Jurkat, Clone E6-1 (cell line): Measurements from ENCODE around the gene BMP2.

Source experiments
- DNase-seq: peaks from one replicate; pipeline ENCODE4 v3.0.0-alpha.2; 2011; ENCODE audit warnings: low read depth, low spot score
- H3K4me3 ChIP-seq: 2 replicates; pipeline ENCODE4 v1.5.1; 2011; ENCODE audit warnings: mild to moderate bottlenecking, low read length, control low read depth, moderate library complexity

BMP2 gene

DNA sequence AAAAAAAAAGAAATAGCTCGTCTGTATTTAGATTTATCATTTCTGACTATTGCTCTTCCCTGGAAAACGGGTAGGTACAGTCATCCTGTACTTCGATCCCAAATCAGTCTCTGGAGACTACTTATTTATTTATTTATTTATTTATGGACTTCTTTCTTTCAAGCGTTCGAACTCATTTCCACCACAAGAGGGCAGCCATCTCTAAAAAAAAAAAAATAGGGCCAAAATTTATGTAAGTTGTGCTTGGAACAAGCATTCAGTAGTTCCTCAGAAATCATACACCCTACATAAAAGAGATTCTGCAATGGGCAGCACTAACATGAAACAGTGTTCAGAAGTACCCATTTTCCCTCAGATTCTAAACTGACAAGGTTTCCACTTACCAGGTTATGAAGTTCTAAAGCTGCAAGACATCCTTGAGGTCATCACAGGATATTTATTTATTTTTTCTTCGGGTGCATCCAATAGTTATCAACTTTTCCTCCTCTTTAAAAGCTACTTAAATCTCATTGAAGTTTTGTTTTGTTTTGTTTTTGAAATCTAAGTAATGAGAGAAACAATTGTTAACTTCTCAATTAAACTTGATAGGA is 1.9 kb upstream of the BMP2 start:
- H3K4me3 ChIP-seq, result no peak overlapping the region
- peak; percentile 46 for DNase-seq

DNA sequence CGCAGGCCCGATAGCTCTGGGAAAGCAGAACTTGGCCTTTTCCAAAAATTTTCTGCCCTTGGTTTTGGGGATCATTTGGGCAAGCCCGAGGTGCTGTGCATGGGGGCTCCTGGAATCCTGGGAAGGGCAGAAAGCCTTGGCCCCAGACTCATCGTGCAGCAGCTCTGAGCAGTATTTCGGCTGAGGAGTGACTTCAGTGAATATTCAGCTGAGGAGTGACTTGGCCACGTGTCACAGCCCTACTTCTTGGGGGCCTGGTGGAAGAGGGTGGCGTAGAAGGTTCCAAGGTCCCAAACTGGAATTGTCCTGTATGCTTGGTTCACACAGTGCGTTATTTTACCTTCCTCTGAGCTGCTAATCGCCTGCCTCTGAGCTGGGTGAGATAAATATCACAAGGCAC is 1.1 kb upstream of the BMP2 start:
- H3K4me3 ChIP-seq, result no peak overlapping the region
- DNase-seq, result no peak

DNA sequence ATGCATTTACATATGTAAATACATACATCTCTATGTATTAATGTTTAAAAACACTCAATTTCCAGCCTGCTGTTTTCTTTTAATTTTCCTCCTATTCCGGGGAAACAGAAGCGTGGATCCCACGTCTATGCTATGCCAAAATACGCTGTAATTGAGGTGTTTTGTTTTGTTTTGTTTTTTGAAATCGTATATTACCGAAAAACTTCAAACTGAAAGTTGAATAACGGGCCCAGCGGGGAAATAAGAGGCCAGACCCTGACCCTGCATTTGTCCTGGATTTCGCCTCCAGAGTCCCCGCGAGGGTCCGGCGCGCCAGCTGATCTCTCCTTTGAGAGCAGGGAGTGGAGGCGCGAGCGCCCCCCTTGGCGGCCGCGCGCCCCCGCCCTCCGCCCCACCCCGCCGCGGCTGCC is 355 bp upstream of the BMP2 start:
- H3K4me3 ChIP-seq, result peak overlapping the region; percentile 20
- DNase-seq, result no peak

DNA sequence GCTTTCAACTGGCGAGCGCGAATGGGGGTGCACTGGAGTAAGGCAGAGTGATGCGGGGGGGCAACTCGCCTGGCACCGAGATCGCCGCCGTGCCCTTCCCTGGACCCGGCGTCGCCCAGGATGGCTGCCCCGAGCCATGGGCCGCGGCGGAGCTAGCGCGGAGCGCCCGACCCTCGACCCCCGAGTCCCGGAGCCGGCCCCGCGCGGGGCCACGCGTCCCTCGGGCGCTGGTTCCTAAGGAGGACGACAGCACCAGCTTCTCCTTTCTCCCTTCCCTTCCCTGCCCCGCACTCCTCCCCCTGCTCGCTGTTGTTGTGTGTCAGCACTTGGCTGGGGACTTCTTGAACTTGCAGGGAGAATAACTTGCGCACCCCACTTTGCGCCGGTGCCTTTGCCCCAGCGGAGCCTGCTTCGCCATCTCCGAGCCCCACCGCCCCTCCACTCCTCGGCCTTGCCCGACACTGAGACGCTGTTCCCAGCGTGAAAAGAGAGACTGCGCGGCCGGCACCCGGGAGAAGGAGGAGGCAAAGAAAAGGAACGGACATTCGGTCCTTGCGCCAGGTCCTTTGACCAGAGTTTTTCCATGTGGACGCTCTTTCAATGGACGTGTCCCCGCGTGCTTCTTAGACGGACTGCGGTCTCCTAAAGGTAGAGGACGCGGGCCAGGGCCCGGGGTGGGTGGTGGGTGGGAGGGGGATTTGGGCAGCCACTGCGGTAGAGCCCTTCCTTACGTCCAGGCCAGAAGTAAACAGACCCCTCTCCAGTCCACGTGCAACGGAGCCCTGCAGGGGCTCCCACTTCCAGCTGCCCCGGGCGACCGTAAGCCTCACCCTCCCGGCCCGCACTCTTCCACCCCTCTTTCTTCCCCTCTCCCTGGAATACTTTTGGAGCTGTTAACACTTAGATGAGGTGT is 998 bp downstream of the BMP2 start:
- no peak for DNase-seq
- H3K4me3 ChIP-seq, result no peak overlapping the region

DNA sequence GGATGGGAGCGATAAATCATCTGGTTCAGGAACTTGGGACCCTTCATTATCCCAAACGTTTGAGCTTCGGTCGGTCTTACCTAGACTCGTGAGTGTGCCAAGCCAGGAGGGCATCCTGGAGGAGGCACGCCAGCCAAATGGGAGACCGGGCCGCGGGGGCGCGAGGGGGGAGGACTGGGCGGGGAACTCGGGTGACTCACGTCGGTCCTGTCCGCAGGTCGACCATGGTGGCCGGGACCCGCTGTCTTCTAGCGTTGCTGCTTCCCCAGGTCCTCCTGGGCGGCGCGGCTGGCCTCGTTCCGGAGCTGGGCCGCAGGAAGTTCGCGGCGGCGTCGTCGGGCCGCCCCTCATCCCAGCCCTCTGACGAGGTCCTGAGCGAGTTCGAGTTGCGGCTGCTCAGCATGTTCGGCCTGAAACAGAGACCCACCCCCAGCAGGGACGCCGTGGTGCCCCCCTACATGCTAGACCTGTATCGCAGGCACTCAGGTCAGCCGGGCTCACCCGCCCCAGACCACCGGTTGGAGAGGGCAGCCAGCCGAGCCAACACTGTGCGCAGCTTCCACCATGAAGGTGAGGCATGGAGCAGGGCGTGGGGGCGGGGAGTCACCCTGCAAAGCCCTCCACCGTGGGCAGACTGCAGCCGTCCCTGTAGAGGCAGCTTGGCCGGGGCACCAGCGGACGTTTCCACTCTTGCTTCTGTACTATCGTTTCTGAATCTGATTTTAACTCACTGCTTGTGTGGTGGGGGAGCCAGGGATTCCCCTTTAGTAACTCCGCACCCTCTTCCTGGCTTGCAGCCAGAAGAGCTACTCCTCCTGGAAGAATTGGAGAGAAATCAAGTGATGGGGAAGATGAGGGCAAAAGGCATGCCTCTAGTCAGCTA is 2.7 kb downstream of the BMP2 start:
- no peak overlapping the region for H3K4me3 ChIP-seq
- no peak for DNase-seq

DNA sequence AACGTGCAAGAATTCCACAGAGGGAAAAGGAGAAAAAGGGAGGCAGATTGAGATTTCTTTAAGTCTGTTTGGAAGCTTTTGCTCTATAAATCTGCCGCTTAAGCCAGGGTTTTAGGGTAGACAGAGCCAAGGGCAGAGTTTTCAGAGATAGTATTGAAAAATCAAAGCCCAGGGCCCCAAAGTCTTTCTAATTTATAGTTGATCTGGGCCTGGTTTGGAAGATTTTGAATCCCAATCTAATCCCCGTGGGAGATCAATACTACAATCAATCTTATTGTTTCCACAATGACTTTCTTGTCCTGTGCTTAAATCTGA is 3.3 kb downstream of the BMP2 start:
- no peak overlapping the region for H3K4me3 ChIP-seq
- no peak for DNase-seq

DNA sequence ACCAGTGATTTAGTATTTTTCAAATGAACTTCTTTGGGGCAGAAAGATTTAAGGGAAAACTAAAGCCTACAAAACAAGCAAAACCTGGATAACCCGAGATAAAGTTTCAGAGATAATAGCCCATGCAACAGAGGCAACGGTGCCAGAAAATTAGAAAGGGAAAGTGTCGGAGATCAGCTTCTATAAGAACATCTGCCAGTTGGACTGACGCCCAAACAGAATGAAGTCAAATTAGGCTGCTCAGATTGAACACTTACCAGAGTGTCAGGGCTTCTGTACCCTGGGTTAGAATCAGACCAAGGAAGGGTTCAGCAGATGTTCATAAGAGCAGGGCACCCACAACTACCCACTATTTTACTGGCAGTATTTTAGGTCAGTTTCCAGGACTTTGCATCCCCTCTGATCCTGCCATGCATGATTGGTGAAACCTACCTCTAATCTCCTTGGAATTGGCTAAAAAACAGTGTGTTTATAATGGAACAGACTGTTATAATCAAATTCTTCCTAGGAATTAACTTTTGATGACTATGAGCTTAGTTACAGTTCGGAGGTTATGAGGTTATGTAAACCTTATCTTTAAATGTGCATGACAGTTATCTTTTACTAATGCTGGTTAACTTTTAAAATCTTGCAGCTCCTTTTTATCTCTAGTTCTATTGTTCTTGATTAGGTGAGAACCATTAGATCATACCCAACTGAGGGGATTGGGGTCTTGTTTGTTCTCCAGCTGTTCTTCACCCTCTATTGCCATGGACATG is 13.1 kb downstream of the BMP2 start:
- no peak overlapping the region for H3K4me3 ChIP-seq
- DNase-seq, result no peak

DNA sequence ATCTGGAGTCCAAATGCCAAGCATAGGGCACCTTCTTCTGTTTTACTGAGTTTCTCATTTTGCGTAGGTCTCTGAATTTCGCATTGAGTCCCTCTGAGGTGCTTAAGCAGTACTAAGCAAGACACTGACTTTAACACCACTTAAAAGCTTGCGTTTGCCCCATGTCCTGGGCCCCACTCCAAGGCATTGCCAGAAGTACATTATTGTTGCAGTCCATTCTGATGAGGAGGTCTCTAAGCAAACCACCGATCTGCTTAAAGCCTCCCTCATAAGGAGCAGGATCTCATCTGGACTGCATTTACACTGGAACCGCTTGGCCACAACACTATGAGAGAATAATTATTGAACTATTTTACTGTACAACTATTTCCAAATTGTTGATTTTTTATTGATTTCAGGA is 16.3 kb downstream of the BMP2 start:
- no peak for DNase-seq
- H3K4me3 ChIP-seq, result no peak overlapping the region

DNA sequence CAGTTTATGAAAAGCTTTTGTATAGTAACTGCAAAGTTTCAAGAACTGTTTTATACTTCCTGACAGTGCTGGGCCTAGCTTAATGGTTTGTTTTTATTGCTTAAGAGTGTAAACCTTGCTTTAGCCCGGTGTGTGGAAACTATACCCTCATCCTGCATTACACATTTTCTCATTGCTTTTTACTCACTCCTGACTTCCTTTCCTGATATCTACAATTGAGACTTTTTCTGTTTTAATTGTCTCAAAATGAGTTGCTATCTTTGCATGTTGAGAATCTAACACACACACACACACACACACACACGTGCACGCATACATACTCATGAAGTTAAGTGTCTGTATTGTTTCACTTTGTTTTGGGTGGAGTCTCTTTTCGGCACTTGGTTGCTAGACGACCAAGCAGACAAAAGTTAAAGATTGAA is 16.7 kb downstream of the BMP2 start:
- no peak overlapping the region for H3K4me3 ChIP-seq

DNA sequence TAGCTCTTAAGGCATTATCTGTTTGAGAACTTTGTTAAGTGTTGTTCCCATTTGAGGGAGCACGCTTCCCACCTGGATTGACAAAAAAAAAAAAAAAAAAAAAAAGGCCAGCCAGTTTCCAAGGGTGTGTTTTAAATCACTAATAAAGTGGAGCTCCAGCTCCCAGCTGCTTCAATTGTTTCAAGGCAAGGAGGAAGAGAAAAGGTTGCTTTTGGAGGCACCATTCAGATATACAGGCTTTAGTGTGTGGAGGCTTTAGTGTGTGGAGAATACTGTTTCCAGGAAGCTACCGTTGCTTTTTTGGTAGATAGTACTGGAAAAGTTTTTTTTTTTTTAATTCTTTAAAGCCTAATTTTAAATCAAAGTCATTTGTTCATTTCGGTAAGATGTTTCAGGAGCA is 17.3 kb downstream of the BMP2 start:
- no peak for DNase-seq
- H3K4me3 ChIP-seq, result no peak overlapping the region

More for the DNA sequence above, 16.7 kb downstream of the BMP2 start:
- DNase-seq, result no peak

DNA sequence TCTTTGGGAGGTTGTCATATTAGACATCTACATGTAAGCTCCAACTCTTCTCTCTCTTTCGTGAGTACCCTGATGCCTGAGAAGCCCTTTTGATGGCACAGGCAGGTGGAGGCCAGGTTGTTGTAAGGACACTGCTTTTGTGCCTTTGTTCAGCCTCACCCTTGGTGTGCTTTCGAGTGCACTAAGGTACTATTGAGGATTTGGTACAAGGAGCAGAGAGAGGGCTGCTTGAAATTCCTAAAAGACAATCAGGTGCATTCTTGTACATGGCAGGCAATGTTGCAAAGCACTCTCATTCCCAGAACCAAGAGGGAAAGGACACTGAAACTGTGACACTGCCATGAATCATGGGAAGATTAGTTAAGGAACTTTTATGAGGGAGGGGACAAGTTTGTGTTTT is 19.1 kb downstream of the BMP2 start:
- no peak for DNase-seq
- H3K4me3 ChIP-seq, result no peak overlapping the region

DNA sequence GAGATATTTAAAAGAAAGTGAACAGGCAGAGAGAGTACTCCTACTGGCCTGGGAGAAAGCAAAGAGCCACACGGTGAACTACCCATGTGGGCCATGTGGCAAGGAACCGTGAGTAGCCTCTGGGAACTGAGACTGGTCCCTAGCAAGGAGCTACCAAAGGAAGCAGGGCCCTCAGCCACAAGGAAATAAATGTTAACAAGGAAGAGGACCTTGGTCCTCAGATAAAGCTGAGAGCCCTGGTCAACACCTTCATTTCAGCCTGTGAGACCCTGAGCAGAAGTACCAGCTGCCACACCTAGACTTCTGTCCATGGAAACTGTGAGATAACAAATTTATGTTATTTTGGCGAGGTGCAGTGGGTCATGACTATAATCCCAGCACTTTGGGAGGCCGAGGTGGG is 25.3 kb downstream of the BMP2 start:
- no peak overlapping the region for H3K4me3 ChIP-seq
- no peak for DNase-seq

DNA sequence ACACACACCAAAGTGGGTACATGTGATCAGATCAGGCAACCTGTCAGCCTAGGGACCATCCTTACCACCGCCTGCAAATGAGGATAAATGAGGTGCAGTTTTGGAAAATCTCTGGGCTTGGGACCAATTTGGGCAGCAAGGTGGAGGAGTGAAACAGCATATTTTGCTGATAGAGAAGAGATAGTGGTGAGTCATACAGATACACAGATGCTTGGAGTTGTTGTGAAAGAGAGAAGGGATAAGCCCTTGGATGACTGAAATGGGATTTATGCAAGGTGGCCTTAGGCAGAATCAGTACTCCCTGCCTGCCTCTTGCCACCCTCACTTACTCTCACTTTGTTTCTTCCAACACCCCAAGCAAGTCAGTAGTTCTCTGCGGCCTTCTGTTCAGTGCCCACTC is 34.7 kb downstream of the BMP2 start:
- DNase-seq, result no peak
- H3K4me3 ChIP-seq, result no peak overlapping the region

DNA sequence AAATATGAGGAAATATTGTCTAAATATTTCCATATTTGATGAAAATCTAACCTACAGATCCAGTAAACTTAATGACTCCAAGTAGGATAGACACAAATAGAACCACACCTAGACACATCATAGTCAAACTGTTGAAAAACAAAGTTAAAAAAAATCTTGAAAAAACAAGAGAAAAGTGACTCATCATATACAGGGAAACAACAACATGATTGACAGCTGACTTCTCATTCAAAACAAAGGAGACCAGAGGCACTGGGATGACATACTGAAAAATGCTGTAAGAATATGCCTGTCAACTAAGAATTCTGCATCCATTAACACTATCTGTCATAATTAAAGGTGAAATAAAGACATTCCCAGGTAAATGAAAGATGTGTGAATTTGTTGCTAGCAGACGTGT is 38.8 kb downstream of the BMP2 start:
- H3K4me3 ChIP-seq, result no peak overlapping the region
- DNase-seq, result no peak

DNA sequence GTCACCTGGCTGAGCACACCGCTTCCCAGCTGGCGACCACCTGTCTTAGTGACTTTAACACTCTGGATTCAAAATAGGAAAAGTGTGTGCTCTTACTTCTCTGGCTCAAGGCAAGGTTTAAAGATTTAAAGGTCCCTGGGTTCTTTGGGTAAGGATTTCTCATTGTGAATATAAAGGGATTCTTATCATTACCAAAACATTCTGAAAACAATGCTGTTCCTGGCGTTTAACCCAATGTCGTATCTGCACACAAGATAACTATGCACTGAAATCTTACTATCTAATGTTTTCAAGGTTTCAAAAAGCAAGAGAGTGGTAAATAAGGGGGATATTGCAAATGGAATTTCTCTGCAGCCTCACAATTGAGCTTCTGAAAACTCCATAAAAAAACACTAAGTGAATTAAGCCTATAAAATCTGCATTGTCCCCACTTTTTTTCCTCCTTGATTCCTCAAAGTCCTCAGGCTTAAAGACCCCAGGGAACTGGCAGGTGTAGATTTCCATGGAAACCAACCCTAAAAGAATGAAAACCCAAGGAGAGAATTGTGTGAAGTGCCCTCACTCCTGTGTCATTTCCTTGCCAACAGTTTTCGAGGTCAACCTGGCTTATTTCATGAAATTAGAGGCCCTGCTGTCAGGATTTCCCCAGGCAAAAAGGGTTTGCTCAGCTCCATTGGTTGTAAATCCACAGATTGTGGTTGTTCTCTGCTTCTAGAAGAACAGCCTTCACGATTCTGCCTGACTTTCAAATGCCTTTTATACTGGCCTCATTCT is 44.0 kb downstream of the BMP2 start:
- DNase-seq, result no peak
- no peak overlapping the region for H3K4me3 ChIP-seq

DNA sequence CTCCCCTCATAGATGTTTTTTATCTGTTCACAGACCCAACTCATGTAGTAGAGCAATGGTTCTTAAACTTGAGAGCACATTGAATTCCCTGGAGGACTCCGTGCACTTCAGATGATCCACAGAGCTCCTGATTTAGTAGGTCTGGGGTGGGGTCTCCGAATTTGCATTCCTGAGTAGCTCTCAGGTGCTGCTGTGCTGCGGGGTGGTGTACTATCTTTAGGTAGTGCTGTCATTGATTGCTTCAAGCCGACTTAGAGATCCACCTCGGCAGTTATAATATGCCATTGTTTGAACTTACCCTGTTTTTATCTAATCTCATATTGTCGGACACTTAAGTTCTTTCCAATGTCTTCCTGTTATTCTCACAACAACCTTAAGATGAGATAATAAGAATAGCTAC is 45.0 kb downstream of the BMP2 start:
- DNase-seq, result no peak
- no peak overlapping the region for H3K4me3 ChIP-seq

DNA sequence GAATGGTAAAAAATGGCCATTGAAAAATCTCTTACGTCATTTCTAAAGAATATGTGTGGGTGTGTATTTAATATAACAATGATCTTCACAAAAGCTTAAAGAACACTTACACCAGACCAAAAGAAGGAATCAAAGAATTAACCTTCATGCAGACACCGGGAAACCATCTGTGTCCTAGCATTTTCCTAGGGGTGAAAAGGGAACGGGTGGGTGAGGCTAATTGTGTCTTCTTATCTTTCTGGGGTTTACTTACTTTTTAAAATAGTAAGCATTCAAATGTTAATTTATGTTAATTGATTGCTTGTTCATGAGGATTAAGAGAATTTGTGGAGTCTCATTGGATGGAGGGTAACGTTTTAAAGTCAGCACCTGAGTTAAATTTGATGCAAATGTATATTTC is 47.5 kb downstream of the BMP2 start:
- H3K4me3 ChIP-seq, result no peak overlapping the region
- DNase-seq, result no peak

DNA sequence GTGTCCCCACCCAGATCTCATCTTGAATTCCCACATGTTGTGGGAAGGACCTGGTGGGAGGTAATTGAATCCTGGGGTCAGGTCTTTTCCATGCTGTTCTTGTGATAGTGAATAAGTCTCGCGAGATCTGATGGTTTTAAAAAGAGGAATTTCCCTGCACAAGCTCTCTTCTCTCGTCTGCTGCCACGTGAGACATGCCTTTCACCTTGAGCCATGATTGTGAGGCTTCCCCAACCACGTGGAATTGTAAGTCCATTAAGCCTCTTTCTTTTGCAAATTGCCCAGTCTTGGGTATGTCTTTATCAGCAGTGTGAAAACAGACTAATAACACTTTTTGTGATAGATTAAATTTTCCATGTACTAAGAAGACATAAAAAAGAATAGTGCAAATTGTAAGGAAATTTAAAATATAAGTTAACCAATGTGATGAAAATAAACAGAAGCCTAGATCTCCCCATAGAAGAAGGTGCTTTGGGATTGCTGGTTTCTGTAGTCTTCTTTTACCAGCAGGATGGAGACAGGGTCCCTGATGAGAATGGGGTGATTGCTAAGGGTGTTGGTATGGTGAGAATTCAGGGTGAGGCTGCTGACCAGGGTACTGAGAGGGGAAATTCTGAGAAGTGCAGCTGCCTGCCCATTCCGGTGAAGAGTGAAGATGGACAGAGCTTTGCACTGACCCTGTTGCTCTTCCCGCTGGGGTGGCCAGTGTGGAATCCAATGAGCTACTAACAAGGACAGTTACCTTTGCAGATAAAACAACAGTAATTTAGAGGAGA is 50.7 kb downstream of the BMP2 start:
- H3K4me3 ChIP-seq, result no peak overlapping the region
- no peak for DNase-seq
